Measurements from ENCODE around the gene ASB6.

The ASB6 gene

GRCh38 chr9:129586685-129587084 lies 55.3 kb downstream of the ASB6 start:
- TF ChIP-seq CTCF (conservative IDR thresholded peaks at IDR 0.05; ENCODE audit: low read depth, low read length): no peak
- H3K4me3 ChIP-seq (ENCODE audit: low read length): no peak overlapping the region
- no peak for DNase-seq (ENCODE audit: low read depth)

GRCh38 chr9:129586245-129586644 lies 55.7 kb downstream of the ASB6 start:
- TF ChIP-seq CTCF (conservative IDR thresholded peaks at IDR 0.05; ENCODE audit: low read depth, low read length): no peak
- H3K4me3 ChIP-seq (ENCODE audit: low read length): no peak overlapping the region
- no peak for DNase-seq (ENCODE audit: low read depth)

GRCh38 chr9:129585352-129585751 lies 56.6 kb downstream of the ASB6 start:
- no peak for DNase-seq (ENCODE audit: low read depth)
- no peak for TF ChIP-seq CTCF (conservative IDR thresholded peaks at IDR 0.05; ENCODE audit: low read depth, low read length)
- no peak overlapping the region for H3K4me3 ChIP-seq (ENCODE audit: low read length)

Data from retinal pigment epithelial cell (primary cell).